Measurements from ENCODE around the gene GFOD1.

GRCh38 chr6:13523826-13524622, 36.6 kb upstream of the GFOD1 start:
- no peak for TF ChIP-seq MYC (IDR thresholded peaks at IDR 0.05; ENCODE audit: borderline replicate concordance, low read length)
- no peak for TF ChIP-seq RAD21 (conservative IDR thresholded peaks at IDR 0.05 in 1 of 2, IDR thresholded peaks at IDR 0.05 in 1 of 2)
- TF ChIP-seq CTCF (IDR thresholded peaks at IDR 0.05): no peak
- no peak for TF ChIP-seq EP300 (IDR thresholded peaks at IDR 0.05)
- TF ChIP-seq REST (IDR thresholded peaks at IDR 0.05): no peak

Data from A549 (cell line).